Endothelial cell of hepatic sinusoid (primary cell): ENCODE data around the gene TSPAN5.
"Not testable (repeated sequence)": the region's sequence is repeated elsewhere in the genome, so short reads cannot be mapped to it uniquely, and the experiment has no call there.

Source experiments
- in situ Hi-C: cut with HindIII; loops from 2 replicates; pipeline ENCODE4 v1.10.0; 2017; ENCODE audit warnings: low sequenced_read_pairs

The TSPAN5 gene

DNA sequence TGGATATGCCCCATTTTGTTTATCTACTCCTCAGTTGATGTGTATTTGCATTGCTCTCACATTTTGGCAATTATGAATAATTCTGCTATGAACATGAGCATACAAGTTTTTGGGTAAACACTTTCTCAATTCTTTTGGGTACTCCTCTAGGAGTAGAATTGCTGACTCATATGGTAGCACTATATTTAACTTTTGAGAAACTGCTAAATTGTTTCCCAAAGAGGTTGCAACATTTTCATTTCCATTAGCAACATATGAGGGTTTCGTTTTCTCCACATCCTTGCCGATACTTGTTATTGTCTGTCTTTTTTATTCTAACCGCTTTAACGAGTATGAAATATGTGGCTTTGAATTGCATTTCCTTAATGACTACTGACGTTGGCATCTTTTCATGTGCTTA, 185.4 kb downstream of the TSPAN5 start:
- in situ Hi-C loops = no loop called here

DNA sequence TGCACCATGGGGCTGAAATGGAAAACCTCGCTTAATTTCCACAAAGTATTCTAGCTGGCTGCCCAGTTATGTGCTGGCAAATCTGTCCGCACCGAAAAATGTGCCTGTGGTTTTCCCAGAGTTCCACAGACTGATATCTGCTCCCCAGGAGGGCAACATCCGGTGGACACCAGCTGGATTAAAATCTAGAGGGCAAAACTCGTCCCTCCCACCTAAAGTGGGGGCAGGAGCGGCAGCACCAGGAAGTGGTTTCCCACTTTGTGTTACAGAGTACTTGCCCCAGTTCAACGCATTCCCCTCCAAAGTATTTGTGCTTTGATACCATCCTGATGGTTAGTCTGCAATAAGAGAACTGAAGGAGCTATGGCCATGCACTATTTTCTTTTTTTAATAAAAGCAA, 187.6 kb downstream of the TSPAN5 start:
- in situ Hi-C loops = no loop called here

DNA sequence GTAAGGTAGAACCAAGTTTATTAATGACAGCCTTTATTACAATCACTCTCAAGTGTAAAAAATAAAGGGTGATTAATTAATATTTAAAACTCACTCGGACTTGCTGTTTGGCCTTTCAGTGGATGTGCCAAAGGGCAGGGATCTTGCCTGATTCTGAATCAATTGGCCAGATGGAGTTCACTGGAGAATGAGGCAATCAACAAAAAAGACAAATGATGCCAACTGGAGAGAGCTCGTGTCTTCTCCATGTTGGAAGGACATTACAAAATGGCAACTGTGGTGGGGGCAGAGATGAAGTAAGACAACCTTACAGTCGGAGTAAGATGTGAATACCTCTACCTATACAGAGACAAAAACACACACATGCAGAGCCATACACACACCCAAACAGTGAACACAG, 188.0 kb downstream of the TSPAN5 start:
- in situ Hi-C loops = no loop called here

DNA sequence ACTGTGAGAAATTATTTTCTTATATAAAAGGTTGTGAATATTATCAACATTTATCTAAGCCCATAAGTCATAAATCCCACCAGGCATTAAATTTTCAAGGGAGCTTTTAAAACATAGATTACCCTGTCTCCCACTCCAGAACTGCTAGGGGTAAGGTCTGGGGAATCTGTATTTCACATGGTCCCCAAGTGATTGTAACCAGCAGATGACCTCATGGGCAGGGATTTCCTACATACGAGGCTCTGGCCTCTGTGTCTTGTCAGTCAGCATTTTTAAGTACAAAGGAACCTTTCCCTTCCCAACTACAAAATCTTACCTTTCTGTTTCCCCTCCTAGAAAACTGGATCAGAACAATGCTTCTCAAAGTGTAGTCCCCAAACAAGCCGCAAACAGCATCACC, 188.6 kb downstream of the TSPAN5 start:
- in situ Hi-C loops = no loop called here

DNA sequence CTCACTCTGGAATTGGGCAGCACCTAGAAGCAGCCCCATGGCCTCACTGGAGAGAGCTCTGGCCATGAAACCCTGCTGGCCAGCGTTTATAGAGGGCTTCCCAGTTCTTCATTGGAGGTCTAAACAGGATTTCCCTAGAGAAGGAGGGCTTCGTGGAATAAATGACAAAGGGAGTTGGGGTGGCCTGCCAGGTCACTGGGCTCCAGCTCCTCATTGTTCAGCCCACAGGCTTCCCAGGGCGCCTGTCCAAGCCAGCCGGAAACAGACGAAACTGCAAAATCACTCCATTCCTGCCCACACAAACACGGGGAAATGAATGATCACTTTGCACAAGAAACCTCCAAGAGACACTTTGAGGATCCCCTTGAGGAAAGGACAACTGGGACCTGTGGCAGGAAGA, 189.7 kb downstream of the TSPAN5 start:
- in situ Hi-C loops = no loop called here

DNA sequence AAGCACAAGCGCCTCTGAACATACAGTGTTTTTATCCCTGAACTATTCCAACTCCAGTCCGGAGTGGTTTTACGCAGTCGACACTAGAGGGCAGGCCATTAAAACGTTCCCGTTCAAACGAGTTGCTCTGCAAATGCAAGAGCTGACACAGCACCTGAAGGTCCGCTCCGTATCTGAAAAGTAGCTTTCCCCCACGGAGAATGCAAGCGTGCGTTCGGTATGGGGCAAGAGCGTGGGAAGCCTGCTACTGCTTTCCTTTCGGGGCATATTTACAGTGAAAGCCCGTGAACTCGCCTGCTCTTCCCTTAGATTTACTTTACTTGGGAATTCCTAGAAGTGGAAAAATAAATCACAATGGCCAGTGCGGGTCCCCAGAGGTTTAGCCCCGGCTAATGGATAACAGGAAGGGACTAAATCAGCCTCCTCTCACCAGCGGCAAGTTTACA, 190.8 kb downstream of the TSPAN5 start:
- in situ Hi-C loops = no loop called here

DNA sequence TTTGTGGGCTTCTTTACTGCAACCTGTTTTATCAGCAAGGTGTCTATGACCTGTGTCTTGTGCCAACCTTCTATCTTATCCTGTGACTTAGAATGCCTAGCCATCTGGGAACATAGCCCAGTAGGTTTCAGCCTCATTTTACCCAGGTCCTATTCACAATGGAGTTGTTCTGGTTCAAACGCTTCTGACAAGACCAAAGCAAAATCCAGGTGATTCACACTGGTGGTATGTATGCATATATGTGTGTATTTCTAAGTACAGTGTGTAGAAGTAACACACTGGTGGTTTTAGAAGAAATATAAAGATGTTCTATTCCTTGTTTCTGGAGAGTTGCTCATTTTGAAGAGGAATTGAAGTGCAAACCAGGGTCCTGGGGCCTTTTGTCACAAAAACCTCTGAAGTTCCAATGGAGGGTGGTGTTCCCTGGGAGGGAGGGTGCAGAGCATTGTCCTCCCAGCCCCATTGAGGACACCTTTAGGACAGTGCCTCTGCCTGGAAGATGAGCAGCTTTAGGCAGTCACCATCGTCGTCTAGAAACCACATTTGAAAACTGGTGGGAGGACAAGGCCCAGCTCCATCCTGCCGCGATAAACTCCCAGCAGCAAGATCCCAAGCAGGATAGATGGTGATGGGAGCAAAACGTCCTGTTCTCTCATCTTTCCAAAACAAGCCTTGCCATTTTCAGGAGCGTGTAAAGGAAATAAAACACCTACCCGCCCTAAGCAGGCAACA, 191.4 kb downstream of the TSPAN5 start:
- in situ Hi-C loops = no loop called here

DNA sequence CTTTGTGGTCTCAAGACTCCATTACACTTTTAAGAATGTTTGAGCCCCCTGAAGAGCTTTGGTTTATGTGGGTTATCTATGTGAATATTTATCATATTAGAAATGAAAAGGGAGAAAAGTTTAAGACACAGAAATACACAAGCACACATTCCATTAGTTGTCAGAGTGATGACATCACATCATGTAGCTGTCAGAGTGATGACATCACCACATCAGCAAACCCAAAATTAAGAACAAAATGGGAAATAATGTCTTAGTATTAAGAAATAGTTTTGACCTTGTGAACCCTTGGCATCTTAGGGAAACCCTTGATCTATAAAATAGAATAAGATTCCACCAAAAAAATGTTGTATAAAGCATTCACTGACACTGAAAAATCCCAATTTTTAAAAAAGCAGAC, 195.9 kb downstream of the TSPAN5 start:
- in situ Hi-C loops = no loop called here

DNA sequence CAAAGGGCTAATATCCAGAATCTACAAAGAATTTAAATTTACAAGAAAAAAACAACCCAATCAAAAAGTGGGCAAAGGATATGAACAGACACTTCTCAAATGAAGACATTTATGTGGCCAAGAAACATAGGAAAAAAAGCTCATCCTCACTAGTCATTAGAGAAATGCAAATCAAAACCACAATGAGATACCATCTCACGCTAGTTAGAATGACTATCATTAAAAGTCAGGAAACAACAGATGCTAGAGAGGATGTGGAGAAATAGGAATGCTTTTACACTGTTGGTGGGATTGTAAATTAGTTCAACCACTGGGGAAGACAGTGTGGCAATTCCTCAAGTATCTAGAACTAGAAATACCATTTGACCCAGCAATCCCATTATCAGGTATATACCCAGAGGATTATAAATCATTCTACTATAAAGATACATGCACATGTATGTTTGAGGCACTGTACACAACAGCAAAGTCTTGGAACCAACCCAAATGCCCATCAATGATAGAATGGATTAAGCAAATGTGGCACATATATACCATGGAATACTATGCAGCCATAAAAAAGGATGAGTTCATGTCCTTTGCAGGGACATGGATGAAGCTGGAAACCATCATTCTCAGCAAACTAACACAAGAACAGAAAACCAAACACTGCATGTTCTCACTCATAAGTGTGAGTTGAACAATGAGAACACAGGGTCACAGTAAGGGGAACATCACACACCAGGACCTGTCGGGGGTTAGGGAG, 197.1 kb downstream of the TSPAN5 start:
- in situ Hi-C loops = not testable (repeated sequence)

DNA sequence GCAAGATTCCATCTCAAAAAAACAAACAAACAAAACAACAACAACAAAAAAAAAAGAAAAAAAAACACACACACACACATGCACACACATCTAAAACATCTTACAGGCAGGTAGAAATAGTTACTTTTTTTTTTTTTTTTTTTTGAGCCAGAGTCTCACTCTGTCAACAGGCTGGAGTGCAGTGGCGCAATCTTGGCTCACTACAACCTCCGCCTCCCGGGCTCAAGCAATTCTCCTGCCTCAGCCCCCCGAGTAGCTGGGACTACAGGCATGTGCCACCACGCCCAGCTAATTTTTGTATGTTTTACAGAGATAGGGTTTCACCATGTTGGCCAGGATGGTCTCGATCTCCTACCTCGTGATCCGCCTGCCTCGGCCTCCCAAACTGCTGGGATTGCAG, 201.0 kb downstream of the TSPAN5 start:
- in situ Hi-C loops = not testable (repeated sequence)

DNA sequence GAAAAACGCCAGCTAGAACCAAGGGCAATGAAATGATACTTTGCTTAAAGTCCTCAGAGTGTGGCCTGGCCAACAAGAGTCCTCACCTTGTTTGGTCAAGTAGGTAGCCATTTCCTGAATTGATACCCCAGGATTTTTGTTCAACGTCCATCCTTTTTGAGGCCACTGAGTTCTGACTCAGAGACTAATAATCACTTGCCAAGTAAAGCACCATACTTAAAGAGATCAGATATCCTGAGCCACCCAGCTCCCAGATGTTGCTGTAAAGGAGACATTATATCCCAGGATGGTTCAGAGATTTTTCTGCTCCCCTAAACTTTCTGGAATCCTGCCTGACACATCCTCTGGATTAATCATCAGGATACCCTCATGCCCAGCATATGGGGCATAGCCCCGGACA, 206.3 kb downstream of the TSPAN5 start:
- in situ Hi-C loops = no loop called here

DNA sequence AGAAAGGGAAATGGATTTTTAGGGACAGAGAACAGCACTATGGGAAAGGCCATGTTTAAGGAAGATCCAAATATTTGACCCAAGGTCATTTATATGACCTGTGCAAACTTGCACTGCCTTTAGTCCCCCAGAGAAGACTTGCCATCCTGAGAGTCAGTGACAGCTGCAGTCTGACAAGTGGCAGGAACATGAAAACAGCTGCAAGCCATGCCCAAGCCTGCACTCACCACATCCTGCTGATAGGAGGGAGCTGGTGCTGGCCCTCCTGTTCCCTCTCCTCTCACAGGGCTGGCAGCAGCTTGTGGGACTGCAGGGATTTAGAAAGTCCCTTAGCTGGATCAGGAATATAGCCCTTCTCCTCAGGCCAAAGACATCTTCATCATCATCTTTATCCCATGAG, 209.5 kb downstream of the TSPAN5 start:
- in situ Hi-C loops = no loop called here

DNA sequence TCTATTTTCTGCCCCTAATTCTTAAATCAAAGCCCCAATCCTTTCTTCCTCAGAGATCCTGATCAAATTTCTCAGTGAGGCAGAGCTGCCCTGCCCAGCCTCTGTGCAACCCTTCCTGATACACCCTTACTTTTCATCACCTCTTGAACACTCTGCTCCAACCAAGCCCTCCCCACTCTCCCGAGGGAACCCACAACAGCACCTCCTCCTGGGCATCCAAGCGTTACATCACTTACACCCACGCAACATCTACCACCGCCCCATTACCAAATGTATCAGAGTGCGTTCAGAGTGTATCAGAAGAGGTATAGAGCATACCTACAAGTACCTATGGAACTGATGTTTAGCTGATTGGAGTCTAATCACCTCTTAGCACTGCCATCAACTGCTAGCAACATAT, 210.8 kb downstream of the TSPAN5 start:
- in situ Hi-C loops = no loop called here

DNA sequence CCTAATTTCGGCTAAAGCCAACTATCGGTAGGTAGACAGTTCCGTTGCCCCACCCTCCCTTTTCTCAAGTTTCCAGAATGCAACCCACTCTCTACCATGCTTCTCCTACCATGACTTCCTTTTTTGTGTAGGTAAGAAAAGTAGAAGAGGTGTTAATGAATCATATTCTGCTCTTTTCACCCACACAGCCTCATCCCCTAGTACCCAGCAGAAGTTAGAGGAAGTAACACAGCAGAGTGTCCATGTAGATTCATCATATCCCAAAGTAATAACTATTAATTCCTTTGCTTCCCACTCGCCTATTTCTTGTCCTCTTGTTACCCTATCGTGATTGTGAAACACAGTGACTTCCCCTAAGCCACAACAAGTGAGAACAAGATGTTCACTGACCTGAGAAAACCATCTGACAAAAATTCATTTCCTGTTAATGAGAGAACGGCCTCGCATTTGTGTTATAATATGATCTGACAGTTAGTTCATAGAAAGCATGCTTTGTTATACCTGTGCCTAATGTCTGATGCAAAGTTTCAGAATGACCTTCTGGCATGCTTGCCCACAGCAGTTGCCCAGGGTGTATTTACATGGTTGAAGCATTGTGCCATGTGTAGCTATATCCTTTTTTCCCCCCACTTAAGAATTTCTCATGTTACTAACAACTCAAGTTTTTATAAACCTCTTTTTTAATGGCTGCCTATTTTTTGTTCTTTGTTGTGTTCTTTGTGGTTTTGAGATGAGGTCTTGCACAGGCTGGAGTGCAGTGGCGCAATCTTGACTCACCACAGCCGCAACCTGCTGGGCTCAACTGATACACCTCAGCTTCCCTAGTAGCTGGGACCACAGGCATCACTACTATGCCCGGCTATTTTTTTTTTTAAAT, 211.7 kb downstream of the TSPAN5 start:
- in situ Hi-C loops = no loop called here

DNA sequence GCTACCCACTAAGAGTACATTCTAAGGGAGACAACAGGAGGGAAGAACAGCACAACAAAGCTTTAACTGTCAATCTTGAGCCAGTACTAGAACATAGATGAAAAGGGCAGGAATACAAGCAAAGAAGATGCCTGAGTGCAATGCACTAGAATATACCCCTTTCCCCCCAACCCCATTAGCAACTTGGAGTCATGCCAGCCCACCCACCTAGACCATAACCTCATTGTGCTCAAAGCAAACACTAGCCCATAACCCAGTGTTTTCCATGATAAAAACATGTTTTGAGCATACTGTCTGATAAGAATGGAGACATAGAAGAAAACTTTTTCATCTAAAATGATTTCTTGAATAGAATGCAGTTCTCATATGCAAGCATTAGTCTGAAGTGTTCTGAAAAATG, 214.0 kb downstream of the TSPAN5 start:
- in situ Hi-C loops = no loop called here

DNA sequence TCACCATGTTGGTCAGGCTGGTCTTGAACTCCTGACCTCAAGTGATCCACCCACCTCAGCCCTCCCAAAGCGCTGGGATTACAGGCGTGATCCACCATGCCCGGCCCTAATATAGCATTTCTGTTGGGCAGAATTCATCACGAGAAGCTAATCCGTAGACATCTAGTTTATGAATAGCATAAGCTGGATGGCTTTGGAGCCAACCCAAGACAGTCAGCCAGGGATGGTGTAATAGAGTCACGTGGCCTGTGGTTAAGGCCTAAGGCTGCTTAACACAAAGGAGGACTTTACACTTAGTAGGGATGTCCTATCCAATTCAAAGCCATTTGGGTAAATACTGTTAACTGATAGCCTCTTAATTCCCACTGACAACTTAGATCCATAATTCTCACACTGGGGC, 223.6 kb downstream of the TSPAN5 start:
- in situ Hi-C loops = no loop called here

DNA sequence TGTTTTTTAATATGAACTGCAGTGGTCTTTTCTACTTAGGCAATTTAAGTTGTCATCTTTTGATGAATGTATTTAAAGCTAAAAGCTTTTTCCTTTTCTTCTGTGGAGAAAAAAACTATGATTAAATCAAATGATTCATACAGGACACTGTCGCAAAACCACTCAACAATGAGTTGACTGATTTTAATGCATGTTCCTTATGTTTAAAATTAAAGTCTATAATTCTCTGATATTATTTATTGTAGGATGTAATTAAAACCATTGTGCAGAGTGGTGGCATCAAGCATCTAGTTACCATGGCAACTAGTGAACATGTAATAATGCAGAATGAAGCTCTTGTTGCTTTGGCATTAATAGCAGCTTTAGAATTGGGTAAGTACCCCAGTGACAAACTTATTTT, 224.7 kb downstream of the TSPAN5 start:
- in situ Hi-C loops = no loop called here

DNA sequence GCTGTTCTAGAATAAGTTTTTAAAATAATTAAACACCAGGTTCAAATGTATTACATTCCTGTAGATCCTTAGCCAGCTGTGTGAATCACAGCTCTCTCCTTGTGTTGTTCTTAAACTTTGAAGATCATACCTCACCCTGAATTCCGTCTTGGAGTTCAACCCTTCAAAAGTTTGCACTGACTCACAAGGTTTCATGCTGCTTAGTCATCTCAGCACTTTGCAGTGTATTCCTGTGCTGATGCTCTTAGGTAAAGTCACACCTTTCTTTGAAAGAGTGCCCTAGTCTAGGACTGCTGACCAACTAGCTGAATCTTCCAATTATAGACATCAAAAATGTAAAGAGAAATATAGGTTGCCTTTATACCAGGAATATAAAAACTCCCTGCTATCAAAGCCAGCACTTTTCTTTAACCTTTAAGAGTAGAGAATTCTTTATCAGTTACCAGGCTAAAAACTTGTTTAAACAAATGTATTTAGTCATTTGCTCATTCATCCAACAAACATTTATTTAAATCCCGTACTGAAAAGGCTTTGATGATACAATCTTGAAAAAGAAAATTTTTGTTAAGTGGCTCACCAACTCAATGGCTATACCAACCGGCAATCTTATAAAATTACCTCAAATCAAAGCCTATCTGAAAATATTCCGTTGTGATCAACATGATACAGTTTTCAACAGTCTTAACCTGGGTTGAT, 227.6 kb downstream of the TSPAN5 start:
- in situ Hi-C loops = no loop called here

DNA sequence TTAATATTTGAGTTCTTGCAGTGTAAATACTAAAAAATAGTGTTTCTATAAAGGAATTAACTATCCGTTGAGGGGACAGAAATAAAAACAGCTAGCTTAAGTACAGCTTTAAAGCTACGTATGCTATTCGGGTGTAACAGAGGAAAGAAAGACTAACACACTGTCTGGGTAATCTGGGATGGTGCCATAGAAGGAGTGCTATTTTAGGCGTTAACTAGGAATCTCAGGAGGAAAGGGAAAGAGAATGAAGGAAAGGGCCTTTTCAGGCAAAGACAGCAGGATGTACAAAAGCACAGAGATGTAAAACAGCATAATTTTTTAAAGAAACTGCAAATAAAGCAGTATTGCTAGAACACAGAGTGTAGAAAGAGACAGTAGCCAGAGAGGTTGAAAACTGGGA, 235.4 kb downstream of the TSPAN5 start:
- in situ Hi-C loops = no loop called here

DNA sequence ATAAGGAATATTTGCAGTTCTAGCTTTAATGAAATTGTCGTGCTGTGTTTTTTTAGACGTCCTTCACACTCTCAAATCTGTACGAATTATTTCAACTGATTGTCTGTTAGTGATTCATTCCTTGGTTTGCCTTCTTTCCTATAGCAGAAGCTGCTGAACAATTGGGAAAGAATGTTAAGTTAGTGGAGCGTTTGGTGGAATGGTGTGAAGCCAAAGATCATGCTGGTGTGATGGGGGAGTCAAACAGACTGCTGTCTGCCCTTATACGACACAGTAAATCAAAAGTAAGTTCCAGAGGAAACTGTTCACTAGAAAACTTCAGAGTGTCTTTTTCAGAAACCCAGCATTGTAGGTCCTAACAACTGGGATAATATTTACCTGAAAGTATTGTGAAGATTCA, 237.3 kb downstream of the TSPAN5 start:
- in situ Hi-C loops = no loop called here
